HEK293 (cell line): ENCODE measurements around the gene LRIF1.
"Not testable (repeated sequence)": the region's sequence is repeated elsewhere in the genome, so short reads cannot be mapped to it uniquely, and the experiment has no call there.

Source experiments
- CTCF ChIA-PET: fragments of 350-600 bp; formaldehyde crosslinking; extraction: SDS; loops from one replicate; lab custom pipeline; 2021; ENCODE audit warnings: antibody characterized with exemption; lab: Yijun Ruan, JAX
- POLR2A ChIA-PET: fragments of 300-600 bp; formaldehyde crosslinking; extraction: SDS; loops from one replicate; lab custom pipeline; 2020; ENCODE audit warnings: antibody characterized with exemption, inconsistent platforms; lab: Yijun Ruan, JAX
- H3K27ac ChIP-seq: fragments of 200-500 bp; sonication (Bioruptor generic); 2 replicates; pipeline ENCODE4 v1.5.1; 2014; ENCODE audit warnings: low read depth, low read length, control low read depth, inconsistent platforms; ENCODE audit errors: extremely low read depth
- H3K36me3 ChIP-seq, 2 experiments: fragments of 200-500 bp in 1 of 2; sonication (Bioruptor generic) in 1 of 2; 1 replicate in 1 of 2; 2 replicates in 1 of 2; pipeline ENCODE4 v1.5.1; 2014 to 2017; ENCODE audit warnings: inconsistent platforms in 2 of 2, low read length in 2 of 2; ENCODE audit not compliant: control insufficient read depth in 2 of 2, insufficient read depth in 1 of 2
- H3K4me1 ChIP-seq: fragments of 200-500 bp; sonication (Bioruptor generic); 2 replicates; pipeline ENCODE4 v1.5.1; 2014; ENCODE audit warnings: mild to moderate bottlenecking, low read length, inconsistent platforms; ENCODE audit not compliant: control insufficient read depth, insufficient read depth
- H3K4me3 ChIP-seq: 2 replicates; pipeline ENCODE4 v1.5.1; 2011; ENCODE audit warnings: low read depth, mild to moderate bottlenecking, control low read depth, low read length, moderate library complexity
- H3K9me3 ChIP-seq: fragments of 200-500 bp; sonication (Bioruptor generic); 2 replicates; pipeline ENCODE4 v1.5.1; 2014; ENCODE audit warnings: low read depth, low read length, inconsistent platforms; ENCODE audit not compliant: control insufficient read depth, insufficient read depth
- PBX3 ChIP-seq: sonication (generic); formaldehyde crosslinking; IDR thresholded peaks from 2 replicates; pipeline ENCODE4 v1.8.1; 2022; ENCODE audit warnings: mild to moderate bottlenecking, moderate library complexity, missing genetic modification reagents
- SP2 ChIP-seq: fragments of 450-650 bp; formaldehyde crosslinking; IDR thresholded peaks from 2 replicates; pipeline ENCODE4 v1.5.1; 2016; ENCODE audit warnings: missing biosample characterization, missing genetic modification characterization
- ZBTB11 ChIP-seq: fragments of 450-650 bp; formaldehyde crosslinking; conservative IDR thresholded peaks from 2 replicates; pipeline ENCODE4 v1.5.1; 2016; ENCODE audit warnings: low read depth, missing biosample characterization, missing genetic modification characterization
- ZNF132 ChIP-seq: fragments of 450-650 bp; formaldehyde crosslinking; IDR thresholded peaks from 2 replicates; pipeline ENCODE4 v1.5.1; 2017; ENCODE audit warnings: missing biosample characterization, missing genetic modification characterization, borderline replicate concordance
- ZNF24 ChIP-seq: fragments of 450-650 bp; formaldehyde crosslinking; IDR thresholded peaks from 2 replicates; pipeline ENCODE4 v1.5.1; 2016; ENCODE audit warnings: missing biosample characterization, missing genetic modification characterization
- ZNF280D ChIP-seq: fragments of 450-650 bp; formaldehyde crosslinking; IDR thresholded peaks from 2 replicates; pipeline ENCODE4 v1.5.1; 2016; ENCODE audit warnings: missing biosample characterization, missing genetic modification characterization
- ZNF292 ChIP-seq: fragments of 450-650 bp; formaldehyde crosslinking; IDR thresholded peaks from 2 replicates; pipeline ENCODE4 v1.5.1; 2016; ENCODE audit warnings: low read depth, missing biosample characterization, missing genetic modification characterization, borderline replicate concordance
- ZNF48 ChIP-seq: fragments of 450-650 bp; formaldehyde crosslinking; IDR thresholded peaks from 2 replicates; pipeline ENCODE4 v1.5.1; 2016; ENCODE audit warnings: missing biosample characterization, missing genetic modification characterization
- ZNF488 ChIP-seq: fragments of 450-650 bp; formaldehyde crosslinking; IDR thresholded peaks from 2 replicates; pipeline ENCODE4 v1.5.1; 2016; ENCODE audit warnings: missing biosample characterization, missing genetic modification characterization
- ZNF513 ChIP-seq: fragments of 450-650 bp; IDR thresholded peaks from 2 replicates; pipeline ENCODE4 v1.5.1; 2018; ENCODE audit warnings: missing biosample characterization, missing genetic modification characterization
- ZNF654 ChIP-seq: fragments of 450-650 bp; formaldehyde crosslinking; IDR thresholded peaks from 2 replicates; pipeline ENCODE4 v1.5.1; 2016; ENCODE audit warnings: low read depth, missing biosample characterization, missing genetic modification characterization

The LRIF1 gene

GRCh38 chr1:110992329-110992728 lies 28.6 kb upstream of the LRIF1 start:
- not testable (repeated sequence) for H3K9me3 ChIP-seq, H3K36me3 ChIP-seq, H3K27ac ChIP-seq, H3K4me3 ChIP-seq, H3K4me1 ChIP-seq
- ChIA-PET POLR2A (interaction anchor here (0.9 kb wide), 1 partner anchor 28 kb away, joined by 3 read pairs; the partner anchor contains the start of gene LRIF1), CTCF (interaction anchor here (0.6 to 2.5 kb wide), 9 partner anchors 9 to 496 kb away, joined by 3 to 8 read pairs (median 3); no protein-coding TSS in a partner anchor)
- peak; percentile 58 for TF ChIP-seq ZNF654 (tag by site-specific recombination)

- H3K27ac ChIP-seq, H3K9me3 ChIP-seq, POLR2A ChIA-PET, H3K4me1 ChIP-seq, H3K36me3 ChIP-seq, H3K4me3 ChIP-seq: not testable (repeated sequence)
- CTCF ChIA-PET: interaction anchor here (0.6 to 2.0 kb wide), 3 partner anchors 9 to 226 kb away, joined by 3 to 5 read pairs (median 4); no protein-coding TSS in a partner anchor
Measured at GRCh38 chr1:110991295-110991694, 27.6 kb upstream of the LRIF1 start.

- no peaks in the 10 kb centered on the region for H3K9me3 ChIP-seq
- TF ChIP-seq ZNF24 (tag by site-specific recombination) (no peak), ZNF513 (tag by site-specific recombination) (no peak), ZNF292 (no peak), ZNF488 (no peak), ZNF280D (no peak), ZNF48 (tag by site-specific recombination) (no peak), SP2 (tag by site-specific recombination) (no peak), ZBTB11 (tag by site-specific recombination) (no peak), PBX3 (no peak), ZNF132 (no peak)
- POLR2A ChIA-PET: no interaction called here
- H3K4me3 ChIP-seq: no peak overlapping the region
- no peaks in the 10 kb centered on the region for H3K36me3 ChIP-seq
- H3K27ac ChIP-seq: no peak overlapping the region
- CTCF ChIA-PET: interaction anchor here (0.6 kb wide), 1 partner anchor 209 kb away, joined by 4 read pairs; no protein-coding TSS in a partner anchor
- H3K4me1 ChIP-seq: no peaks in the 10 kb centered on the region
Measured at GRCh38 chr1:110990541-110990940, 26.8 kb upstream of the LRIF1 start.
